A673 (cell line): ENCODE results near the gene ZNF366. TPM values are rescaled to one million over a fixed set of nuclear protein-coding genes. Genes with fewer than 3 reads are reported as not detected.

ENCODE experiments used
- BruUV-seq: library from RNA; stranded (reverse); fragments of 400-500 nt; replicated peaks from 2 replicates; lab custom pipeline; 2021; lab: Mats Ljungman, UMichigan
- CTCF ChIA-PET: fragments of 300-600 bp; sonication (Branson Sonifier 250); formaldehyde crosslinking; loops from one replicate; lab custom pipeline; 2022; ENCODE audit warnings: antibody characterized with exemption; lab: Charles Lee
- POLR2A ChIA-PET: fragments of 300-600 bp; sonication (Branson Sonifier 250); formaldehyde crosslinking; loops from one replicate; lab custom pipeline; 2022; ENCODE audit warnings: antibody characterized with exemption; ENCODE audit not compliant: low non-redundant PET; lab: Charles Lee
- DNase-seq: peaks from one replicate; pipeline ENCODE4 v3.0.0-alpha.2; 2015; ENCODE audit warnings: low spot score
- H3K27ac ChIP-seq: fragments of 200-600 bp; sonication (generic); 2 replicates; pipeline ENCODE4 v1.5.1; 2016; ENCODE audit warnings: mixed run types, low read depth, mild to moderate bottlenecking, mixed read lengths, antibody characterized with exemption, low read length; ENCODE audit not compliant: poor library complexity, severe bottlenecking
- H3K27me3 ChIP-seq: fragments of 200-600 bp; sonication (generic); replicated peaks from 2 replicates; pipeline ENCODE4 v1.6.1; 2017; ENCODE audit warnings: mixed run types, low read depth, mild to moderate bottlenecking, mixed read lengths, antibody characterized with exemption, low read length; ENCODE audit not compliant: insufficient read depth, poor library complexity
- H3K36me3 ChIP-seq: fragments of 200-600 bp; sonication (generic); 2 replicates; pipeline ENCODE4 v1.6.1; 2016; ENCODE audit warnings: mixed run types, mild to moderate bottlenecking, mixed read lengths, antibody characterized with exemption, low read length; ENCODE audit not compliant: insufficient read depth, poor library complexity, severe bottlenecking
- H3K4me1 ChIP-seq: fragments of 200-600 bp; sonication (generic); 2 replicates; pipeline ENCODE4 v1.6.1; 2017; ENCODE audit warnings: mixed run types, mild to moderate bottlenecking, mixed read lengths, antibody characterized with exemption, low read length; ENCODE audit not compliant: insufficient read depth, poor library complexity, severe bottlenecking
- H3K4me3 ChIP-seq: fragments of 200-600 bp; sonication (generic); 2 replicates; pipeline ENCODE4 v1.5.1; 2016; ENCODE audit warnings: low read depth, mixed run types, mild to moderate bottlenecking, mixed read lengths, low read length; ENCODE audit not compliant: poor library complexity, severe bottlenecking
- H3K9me3 ChIP-seq: fragments of 200-600 bp; sonication (generic); 2 replicates; pipeline ENCODE4 v1.6.1; 2016; ENCODE audit warnings: mixed run types, low read depth, mild to moderate bottlenecking, mixed read lengths, antibody characterized with exemption, low read length; ENCODE audit not compliant: poor library complexity, severe bottlenecking
- CTCF ChIP-seq: fragments of 300-800, 200-600 bp; sonication (generic); conservative IDR thresholded peaks from 2 replicates; pipeline ENCODE4 v1.5.1; 2017; ENCODE audit warnings: low read depth, mild to moderate bottlenecking, antibody characterized with exemption, low read length, moderate library complexity, mixed read lengths
- EZH2 ChIP-seq: fragments of 200-600 bp; sonication (generic); IDR thresholded peaks from 2 replicates; pipeline ENCODE4 v1.6.1; 2017; ENCODE audit warnings: borderline replicate concordance, low read depth, mild to moderate bottlenecking, mixed read lengths, antibody characterized with exemption, low read length; ENCODE audit not compliant: poor library complexity, severe bottlenecking
- intact Hi-C: fragments of 100-400 bp; cut with micrococcal nuclease; formaldehyde crosslinking; loops from one replicate; pipeline ENCODE4 v1.10.0; 2022; ENCODE audit not compliant: unreplicated experiment
- total RNA-seq: library from RNA; stranded (reverse); gene quantifications from 2 replicates; pipeline ENCODE4 v1.2.3, GENCODE V29; 2021

ZNF366 gene
- total RNA-seq, 1 experiment from 2014 or later: not detected

- Histone ChIP-seq H3K4me3 (no peak overlapping the region), H3K27ac (no peak overlapping the region), H3K36me3 (no peaks in the 10 kb centered on the region), H3K27me3 (peaks cover 14% of the 10 kb centered on the region), H3K9me3 (no peaks in the 10 kb centered on the region), H3K4me1 (peaks cover 3% of the 10 kb centered on the region)
- peak; percentile 14 for DNase-seq
- ChIA-PET POLR2A (no interaction called here), CTCF (no interaction called here)
- no TSS peak for BruUV-seq
- TF ChIP-seq EZH2 (no peak), CTCF (peak; percentile 43; the same call in 1 of the 2 replicates)
- intact Hi-C loops: loop anchor here (10.0 kb wide), 1 partner anchor 130 kb away; no protein-coding TSS in a partner anchor
Observed at GRCh38 chr5:72394688-72395087, 112.5 kb downstream of the ZNF366 start.

GRCh38 chr5:72393052-72393451, 114.2 kb downstream of the ZNF366 start:
- CTCF ChIA-PET: no interaction called here
- H3K27me3 ChIP-seq: peaks cover 14% of the 10 kb centered on the region

More at GRCh38 chr5:72393052-72393451, 114.2 kb downstream of the ZNF366 start:
- no peak overlapping the region for H3K27ac ChIP-seq
- H3K9me3 ChIP-seq: no peaks in the 10 kb centered on the region
- no peak overlapping the region for H3K4me3 ChIP-seq
- TF ChIP-seq EZH2 (no peak), CTCF (no peak)
- POLR2A ChIA-PET: no interaction called here
- intact Hi-C loops: loop anchor here (10.0 kb wide), 1 partner anchor 132 kb away; no protein-coding TSS in a partner anchor
- peaks cover 3% of the 10 kb centered on the region for H3K4me1 ChIP-seq
- peak; percentile 15 for DNase-seq
- H3K36me3 ChIP-seq: no peaks in the 10 kb centered on the region
- no TSS peak for BruUV-seq

Other genes with a start within 250 kb of the ZNF366 start
- 83.2 and 88.6 TPM in 2 replicates for gene MRPS27, start 187.2 kb downstream of the ZNF366 start, total RNA-seq
- 12.7 and 17.3 TPM in 2 replicates for gene PTCD2, start 187.0 kb downstream of the ZNF366 start, total RNA-seq